ACHN (cell line): ENCODE measurements around the gene MIA2.

ENCODE experiments used
- DNase-seq: peaks from one replicate; pipeline ENCODE4 v3.0.0-alpha.2; 2015
- in situ Hi-C: cut with HindIII; loops from 2 replicates; pipeline ENCODE4 v1.10.0; 2017; ENCODE audit warnings: low sequenced_read_pairs, low pct_ligation_motif_present, low pct_unique_long_range_greater_than_20kb

MIA2 gene

DNA sequence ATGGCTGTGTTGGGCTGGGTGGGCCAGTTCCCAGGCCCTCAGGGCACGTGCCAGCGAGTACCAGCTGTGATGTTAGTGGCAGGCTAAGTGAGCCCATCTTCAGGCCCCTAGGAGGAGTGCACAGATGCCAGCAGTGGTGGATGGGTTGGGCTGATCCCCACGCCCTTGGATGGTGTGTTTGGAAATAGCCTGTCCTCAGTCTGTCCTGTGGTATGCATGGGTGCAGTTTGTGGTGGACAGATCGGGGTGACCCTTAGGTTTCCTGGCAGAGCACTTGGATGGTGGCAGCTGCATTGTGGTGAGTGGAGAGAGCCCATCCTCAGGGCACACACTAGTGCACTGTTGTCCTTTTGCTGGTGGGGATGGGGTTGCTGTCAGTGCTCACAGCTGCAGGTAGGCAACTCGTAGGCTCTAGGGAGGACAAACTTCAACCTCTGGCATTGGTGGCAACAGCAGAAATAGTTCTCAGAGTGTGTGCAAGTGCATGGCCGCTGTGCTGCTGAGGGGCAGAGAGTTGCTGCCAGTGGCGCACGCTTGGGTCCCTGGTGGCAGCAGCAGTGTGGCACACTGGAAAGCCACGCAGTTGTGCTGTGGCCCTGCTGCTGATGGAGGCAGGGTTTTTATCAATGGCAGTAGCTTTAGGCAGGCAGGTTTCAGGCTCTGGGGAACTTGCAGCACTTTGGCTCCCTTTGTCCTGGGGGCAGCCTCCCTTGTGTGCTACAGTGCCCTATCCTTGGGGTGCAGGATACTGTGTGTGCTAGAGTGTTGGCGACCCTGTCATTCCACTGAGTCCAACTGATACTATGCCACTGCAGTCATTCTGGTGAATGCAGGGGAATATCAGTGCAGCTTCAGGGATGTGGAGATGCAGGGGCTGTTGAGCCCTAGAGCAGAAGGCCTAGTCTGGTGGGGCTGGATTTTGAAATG is 133.0 kb downstream of the MIA2 start:
- no peak for DNase-seq
- in situ Hi-C loops, result no loop called here

DNA sequence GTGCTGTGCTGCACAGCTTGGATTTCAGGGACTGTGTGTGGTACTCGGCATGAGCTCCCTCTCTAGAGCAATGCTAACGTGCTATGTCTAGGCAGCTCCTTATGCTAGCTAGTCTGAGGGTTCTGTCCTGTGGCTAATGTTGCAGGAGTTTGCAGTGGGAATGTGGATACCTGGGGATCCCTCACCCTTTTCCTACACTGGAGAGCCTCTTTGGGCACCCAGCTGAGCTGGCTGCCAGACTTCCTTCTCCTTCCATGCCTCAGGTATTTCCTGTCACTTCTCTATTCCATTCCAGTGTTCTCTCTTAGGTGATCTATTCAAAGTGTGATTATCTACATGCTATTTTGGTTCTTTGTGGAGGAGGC is 133.7 kb downstream of the MIA2 start:
- in situ Hi-C loops, result no loop called here
- DNase-seq, result no peak

DNA sequence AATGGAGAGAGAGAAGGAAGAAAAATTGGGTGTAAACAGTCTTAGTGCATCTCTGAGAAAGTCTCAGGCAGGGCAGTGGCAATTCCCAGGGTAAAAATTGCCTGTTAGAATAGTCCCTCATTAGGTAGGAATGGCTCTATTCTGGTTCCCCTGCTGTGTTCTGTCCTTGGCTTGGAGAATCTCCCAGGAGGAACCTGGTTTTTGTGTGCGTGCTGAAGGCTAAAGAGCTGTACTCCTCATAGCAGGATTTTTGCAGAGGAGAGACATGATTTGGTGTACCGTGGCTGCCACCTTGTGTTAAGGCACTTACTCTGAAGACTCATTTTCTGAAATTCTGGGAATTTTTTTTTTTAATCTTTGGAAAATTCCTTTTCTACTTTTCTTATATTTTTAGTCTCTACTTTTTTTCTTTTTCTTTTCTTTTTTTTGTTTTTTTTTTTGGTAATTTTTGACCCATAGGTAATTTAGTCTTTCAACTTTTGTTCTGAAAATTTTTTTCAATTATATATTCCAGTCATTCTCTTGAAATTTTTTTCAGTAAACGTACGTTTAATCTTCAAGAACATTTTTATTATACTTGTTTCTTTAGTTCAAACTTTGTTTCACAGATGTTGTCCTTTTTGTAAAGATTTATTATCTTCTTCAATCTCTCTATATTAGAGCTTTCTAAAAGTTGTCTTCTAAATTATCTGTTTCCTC is 134.7 kb downstream of the MIA2 start:
- DNase-seq, result peak; percentile 66
- in situ Hi-C loops, result no loop called here

DNA sequence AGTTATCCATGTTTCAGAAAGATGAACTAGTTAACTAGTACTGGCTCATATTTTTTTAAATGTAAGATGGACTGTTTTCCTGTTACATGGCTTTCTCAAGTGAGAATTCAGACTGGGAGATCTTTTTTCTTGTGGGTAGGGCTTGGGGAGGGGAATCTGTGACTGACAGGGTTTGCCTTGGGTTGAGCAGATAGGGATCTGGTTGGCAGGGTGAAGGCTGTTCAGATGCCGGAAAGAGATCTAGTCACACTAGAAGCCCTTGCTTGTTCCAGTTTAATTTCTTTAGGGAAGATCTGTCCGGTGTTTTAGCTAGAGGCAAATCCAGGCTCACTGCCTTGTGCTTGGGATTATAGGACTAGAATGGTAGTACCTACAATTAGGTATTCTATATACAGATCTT is 135.3 kb downstream of the MIA2 start:
- no peak for DNase-seq

DNA sequence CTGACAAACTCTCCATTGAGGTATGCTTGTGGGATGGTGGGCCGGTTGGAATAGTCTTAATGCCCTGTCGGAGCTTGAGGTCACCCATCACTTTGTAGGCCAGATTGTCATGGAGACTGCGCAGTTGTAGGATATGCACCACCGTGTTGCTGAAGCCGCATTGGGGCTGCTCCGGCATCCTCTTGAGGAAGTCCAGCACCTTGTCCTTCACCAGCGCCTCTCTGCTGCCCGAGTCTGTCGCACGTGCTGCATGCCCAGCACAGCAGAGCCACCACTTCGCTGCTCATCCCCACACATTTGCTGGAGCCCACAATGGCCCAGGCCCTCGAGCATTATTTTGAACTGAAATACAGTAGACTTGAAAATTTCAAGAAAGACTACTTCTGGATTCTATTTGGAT is 136.7 kb downstream of the MIA2 start:
- in situ Hi-C loops, result no loop called here
- no peak for DNase-seq

More for the DNA sequence above, 135.3 kb downstream of the MIA2 start:
- in situ Hi-C loops, result no loop called here

DNA sequence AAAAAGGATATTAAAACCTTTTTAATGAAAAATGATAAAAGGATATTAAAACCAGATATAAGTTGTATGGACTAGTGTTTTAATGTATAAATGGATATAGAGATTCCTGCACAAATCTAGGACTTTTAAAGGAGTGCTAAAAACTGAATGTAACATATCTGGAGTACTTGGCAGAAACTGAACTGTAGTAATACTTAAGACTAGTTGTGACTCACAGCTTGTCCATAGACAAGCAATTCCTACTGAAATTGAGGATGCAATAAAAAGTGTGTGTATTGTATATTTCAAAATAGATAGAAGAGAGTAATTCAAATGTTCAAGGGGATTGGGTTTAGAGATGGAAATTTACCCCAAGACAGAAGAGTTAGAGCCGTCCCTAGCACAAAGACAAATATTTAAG is 138.9 kb downstream of the MIA2 start:
- in situ Hi-C loops, result no loop called here
- DNase-seq, result no peak

GRCh38 chr14:39374851-39375250 is 141.1 kb downstream of the MIA2 start:
- no peak for DNase-seq
- in situ Hi-C loops, result no loop called here

DNA sequence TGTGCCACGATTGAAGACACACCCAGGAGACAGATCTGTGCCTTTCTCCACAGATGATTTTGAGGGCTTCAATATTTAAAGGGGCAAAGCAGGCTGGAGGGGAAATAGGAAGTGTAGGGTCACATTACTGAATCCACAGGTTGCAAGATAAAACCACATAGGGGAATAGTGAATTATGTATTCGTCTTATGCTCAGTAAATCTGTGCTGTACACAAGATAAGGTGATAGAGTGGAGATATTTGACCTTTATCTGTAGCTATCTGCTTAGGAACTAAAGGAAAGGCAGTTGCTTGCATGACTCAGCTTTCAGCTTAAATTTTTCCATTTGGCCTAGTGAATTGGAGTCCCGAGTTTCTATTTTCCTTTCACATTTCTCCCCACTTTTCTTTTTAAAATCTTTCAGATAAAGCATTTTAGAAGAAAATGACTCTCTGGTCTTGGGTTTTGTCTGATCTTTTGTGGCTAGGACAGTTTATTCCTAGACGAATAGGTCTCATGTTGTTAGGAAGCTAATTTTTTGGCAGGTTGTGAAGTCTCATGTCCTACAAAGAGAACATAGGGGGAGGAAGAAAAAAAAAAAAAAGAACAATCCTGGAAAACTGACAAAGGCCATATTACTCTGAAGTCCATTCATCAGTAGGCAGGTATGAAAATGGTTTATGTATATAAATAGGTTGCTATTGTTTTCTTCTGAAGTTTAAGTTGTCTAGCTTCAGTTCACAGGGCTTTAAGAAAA is 143.1 kb downstream of the MIA2 start:
- peak; percentile 38 for DNase-seq
- in situ Hi-C loops, result no loop called here

- no peak for DNase-seq
- in situ Hi-C loops, result no loop called here
Measured at GRCh38 chr14:39381366-39381765, 147.7 kb downstream of the MIA2 start.

GRCh38 chr14:39382463-39382862 is 148.7 kb downstream of the MIA2 start:
- no peak for DNase-seq
- in situ Hi-C loops, result no loop called here

DNA sequence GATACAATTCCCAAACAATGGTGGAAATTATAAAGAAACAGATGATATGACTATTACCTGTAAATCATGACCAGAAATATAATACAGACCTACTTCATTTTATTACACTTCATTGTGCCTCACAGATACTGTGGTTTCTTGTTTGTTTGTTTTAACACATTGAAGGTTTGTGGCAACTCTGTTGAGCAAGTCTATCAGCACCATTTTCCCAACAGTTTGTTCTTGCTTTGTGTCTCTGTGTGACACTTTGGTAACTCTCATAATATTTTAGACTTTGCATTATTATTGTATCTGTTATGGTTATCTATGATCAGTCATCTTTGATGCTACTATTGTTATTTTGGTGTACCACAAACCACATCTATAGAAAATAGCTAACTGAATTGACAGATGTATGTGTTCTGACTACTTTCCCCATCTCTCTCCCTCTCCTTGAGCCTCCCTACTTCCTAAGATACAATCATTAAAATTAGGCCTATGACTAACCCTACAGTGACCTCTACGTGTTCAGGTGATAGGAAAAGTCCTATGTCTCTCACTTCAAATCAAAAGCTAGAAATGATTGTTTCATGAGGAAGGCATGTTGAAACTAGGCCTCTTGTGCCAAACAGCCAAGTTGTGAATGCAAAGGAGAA is 149.4 kb downstream of the MIA2 start:
- in situ Hi-C loops, result no loop called here

GRCh38 chr14:39383741-39384140 is 150.0 kb downstream of the MIA2 start:
- DNase-seq, result no peak

More for the DNA sequence above, 149.4 kb downstream of the MIA2 start:
- DNase-seq, result no peak

GRCh38 chr14:39384177-39384576 is 150.5 kb downstream of the MIA2 start:
- in situ Hi-C loops, result no loop called here
- no peak for DNase-seq

More at GRCh38 chr14:39383741-39384140, 150.0 kb downstream of the MIA2 start:
- in situ Hi-C loops, result no loop called here

DNA sequence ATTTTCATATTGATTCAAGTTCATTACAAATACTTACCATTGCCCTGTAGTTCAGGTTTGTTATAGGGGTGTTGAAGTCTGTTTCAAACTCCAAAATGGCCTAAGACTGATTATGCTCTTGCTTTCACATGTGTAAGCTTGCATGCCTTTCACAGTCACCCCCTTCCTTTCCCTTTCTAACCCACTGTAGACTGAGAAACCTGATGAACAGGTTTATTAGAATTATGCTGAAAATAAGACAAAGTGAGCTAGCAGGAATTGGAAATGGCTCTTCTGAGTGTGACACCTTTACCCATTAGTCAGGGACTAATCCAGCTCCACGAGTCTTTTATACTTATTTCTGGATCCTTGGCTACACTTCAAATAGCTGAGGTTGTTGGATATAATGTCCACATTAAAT is 159.6 kb downstream of the MIA2 start:
- in situ Hi-C loops, result no loop called here
- DNase-seq, result no peak

- in situ Hi-C loops, result no loop called here
- peak; percentile 7 for DNase-seq
Measured at GRCh38 chr14:39395555-39396254, 162.0 kb downstream of the MIA2 start.

DNA sequence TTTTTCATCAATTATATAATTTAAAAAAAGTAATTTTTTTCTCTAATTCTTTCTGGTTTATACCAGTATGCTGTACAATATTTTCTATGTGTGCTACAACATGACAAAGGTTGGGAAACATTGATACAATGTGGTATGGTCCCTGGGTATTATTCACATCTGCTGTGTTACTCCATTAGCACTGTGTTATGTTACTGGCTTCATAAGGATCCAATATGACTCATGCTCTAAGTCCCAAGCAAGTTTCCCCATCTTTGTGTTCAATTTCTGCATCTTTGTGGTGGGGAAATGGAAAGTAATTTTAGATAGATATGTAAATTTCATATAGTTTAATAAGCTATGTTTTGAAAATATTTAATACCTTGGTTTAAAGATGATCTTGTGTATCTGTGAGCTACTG is 162.7 kb downstream of the MIA2 start:
- in situ Hi-C loops, result no loop called here
- DNase-seq, result no peak

DNA sequence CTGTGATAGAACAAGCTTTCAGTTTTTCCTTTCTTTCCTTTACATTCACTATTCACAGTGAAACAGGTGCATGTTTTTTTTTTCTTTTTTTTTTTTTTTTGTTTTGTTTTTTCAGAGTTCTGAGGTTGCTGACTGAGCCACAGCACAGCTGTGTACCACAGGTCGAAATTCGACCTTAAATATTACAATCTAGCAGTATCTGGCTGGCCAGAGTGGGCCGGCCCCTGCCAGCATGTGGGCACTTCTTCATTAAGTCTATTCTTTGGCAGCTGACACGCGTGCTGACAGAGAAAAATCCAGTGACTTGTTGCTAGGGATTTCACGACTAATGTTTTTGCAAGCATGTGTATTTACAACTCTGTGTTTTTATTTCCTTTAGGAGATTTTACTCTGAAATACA is 164.7 kb downstream of the MIA2 start:
- no peak for DNase-seq
- in situ Hi-C loops, result no loop called here

DNA sequence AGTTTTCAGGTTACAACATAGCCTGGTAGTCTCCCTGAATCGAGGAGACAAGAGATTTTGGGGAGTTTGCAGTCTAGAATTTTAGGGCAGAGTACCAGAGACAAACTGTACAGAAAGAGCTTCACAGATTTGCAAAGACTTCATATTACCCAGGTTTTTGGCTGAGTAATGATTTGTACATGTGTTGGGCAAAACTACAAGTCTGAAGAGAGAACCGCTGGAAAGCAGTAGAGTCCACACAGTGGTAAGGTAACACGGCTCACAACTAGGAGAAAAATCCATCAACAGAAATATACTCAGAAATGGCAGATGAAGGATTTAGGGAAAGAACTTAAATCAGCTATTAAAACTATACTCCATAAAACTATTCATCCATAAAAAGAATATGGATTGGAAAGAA is 172.8 kb downstream of the MIA2 start:
- no peak for DNase-seq
- in situ Hi-C loops, result no loop called here
